GOT3 (cell line): ENCODE results near the gene ADCK1.
"Not testable (repeated sequence)": the region's sequence is repeated elsewhere in the genome, so short reads cannot be mapped to it uniquely, and the experiment has no call there.

Experiments
- DNase-seq: peaks from one replicate; lab custom pipeline; 2025; ENCODE audit warnings: mixed read lengths; lab: John Stamatoyannopoulos, UW

Gene ADCK1

DNA sequence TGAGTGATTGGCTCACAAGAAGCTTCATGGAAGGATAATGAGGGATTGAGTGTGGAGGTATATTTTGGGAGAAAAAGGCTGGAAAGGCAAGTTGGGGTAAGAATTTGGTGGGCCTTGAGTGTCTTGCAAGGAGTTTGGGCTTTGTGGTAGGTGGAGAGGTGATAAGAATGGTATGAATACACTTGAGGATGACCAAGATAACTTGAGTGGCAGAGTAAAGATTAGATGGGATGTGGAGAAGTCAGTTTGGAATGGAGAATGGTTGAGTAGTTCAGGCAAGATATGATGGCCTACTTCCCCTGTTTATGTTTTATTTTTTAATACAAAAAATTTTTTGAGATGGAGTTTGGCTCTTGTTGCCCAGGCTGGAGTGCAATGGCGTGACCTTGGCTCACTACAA, 9.1 kb downstream of the ADCK1 start:
- no peak for DNase-seq

DNA sequence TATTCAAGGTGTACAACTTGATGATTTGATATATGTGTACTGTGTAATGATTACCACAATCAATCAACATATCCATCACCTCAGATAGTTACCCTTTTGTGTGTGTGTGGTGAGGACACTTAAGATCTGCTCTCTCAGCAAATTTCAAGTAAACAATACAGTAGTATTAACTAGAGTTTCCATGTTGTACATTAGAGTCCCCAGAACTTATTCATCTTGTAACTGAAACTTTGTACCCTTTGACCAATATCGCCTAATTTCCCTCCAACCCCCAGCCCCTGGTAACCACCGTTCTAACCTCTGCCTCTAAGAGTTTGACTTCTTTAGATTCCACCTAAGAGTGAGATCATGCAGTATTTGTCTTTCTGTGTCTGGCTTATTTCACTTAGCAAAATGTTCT, 12.1 kb downstream of the ADCK1 start:
- no peak for DNase-seq

DNA sequence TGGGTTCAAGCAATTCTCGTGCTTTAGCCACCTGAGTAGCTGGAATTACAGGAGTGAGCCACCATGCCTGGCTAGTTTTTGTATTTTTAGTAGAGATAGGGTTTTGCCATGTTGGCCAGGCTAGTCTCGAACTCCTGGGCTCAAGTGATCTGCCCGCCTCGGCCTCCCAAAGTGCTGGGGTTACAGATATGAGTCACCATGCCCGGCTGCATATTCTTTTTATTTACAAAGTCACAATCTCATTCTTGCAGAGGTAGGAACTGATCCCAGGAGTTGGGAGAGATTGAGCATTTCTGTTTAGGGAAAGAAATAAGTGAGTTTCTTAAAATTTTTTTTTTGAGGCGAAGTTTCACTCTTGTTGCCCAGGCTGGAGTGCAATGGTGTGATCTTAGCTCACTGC, 12.8 kb downstream of the ADCK1 start:
- DNase-seq = not testable (repeated sequence)

DNA sequence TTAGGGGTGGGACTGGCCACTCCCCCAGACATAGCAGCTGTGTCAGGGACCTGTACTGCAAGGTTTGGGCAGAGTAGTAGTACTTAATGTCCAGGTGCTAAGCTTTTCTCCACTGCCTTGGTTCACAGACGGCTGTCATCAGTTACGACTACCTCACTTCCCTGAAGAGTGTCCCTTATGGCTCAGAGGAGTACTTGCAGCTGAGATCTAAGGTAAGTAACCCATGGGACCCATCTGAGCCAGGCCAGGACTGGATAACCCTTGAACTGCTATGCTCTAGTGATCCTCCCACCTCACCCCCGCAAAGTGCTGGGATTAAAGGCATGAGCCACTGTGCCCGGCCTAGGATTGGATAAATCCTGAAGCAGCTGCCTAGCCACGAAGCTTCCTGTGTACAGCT, 22.4 kb downstream of the ADCK1 start:
- DNase-seq = no peak

DNA sequence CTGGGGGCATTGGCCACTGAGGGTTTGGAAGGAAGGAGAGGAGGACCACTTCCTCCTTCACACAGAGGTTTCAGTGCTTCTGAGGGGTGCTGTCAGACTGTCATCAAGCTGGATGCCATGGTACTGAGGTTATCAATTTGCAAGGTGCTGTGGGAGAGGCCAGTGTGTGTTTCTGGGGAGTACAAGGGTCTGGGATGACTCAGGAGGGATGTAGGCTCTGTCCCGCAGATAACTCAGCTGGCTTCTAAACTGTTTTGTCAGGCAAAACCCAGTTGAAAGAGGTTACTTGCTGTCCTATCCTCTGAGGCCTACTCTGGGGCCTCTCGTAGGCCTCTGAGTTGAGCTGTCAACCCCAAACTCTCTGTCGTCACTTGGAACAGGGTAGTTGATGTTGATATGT, 22.8 kb downstream of the ADCK1 start:
- DNase-seq = no peak

DNA sequence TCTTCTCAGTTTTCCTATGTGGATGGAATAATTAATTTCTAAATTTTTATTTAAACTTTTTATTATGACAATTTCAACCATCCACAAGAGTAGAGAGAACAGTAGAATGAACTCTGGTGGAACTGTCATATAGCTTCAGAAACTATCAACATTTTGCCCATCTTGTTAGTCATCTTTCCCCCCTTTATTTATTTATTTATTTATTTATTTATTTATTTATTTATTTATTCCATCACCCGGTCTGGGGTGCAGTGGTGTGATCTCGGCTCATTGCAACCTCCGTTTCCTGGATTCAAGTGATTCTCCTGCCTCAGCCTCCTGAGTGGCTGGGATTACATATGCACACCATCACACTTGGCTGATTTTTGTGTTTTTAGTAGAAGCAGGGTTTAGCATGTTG, 23.5 kb downstream of the ADCK1 start:
- no peak for DNase-seq

DNA sequence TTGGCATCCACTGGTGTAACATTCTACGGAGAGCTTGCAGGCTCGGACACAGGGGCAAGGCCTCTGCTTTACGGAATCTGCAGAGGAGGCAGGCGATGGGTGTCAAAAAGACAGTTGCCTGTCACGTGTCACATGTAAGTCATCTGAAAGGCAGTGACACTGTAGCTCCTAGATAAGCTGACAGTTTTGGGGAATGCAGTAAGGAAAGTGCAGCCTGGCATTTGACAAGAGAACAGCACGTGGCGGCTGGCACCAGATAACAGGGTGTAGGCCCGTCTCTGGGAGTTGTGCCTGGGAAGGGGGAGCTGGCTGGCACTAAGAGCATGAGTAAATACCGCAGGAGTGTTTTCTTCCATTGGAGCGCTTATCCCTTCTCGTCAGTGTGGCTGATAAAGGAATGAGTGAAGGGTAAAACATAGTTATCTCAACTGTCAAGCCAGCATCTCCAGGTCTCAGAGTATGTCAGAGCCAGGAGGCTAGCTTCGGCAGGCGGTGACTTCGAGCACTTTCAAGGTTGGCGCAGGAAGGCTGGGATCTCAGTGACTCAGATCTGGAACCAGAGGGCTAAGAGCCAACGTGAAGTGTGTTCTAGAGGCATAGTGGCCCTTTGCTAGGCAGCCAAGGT, 26.1 kb downstream of the ADCK1 start:
- no peak for DNase-seq

DNA sequence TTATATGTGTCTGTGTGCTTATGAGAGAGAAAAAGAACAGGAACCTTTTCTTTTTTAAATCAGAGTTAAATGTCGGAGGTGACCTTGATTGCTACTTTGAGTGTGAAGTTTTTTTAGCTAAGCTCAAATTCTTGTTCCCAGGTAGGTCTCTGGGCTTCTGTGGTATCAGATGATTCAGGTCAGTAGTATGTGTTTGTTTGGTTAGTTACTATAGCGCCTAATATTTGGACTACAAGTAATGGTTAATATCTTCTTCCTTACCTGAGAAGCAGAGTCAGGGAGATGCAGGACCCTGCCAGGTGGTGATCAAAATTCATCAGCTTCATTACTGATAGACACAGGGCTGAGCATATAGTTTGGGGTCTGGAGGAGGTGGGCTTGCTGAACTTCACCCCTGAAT, 30.8 kb downstream of the ADCK1 start:
- no peak for DNase-seq

DNA sequence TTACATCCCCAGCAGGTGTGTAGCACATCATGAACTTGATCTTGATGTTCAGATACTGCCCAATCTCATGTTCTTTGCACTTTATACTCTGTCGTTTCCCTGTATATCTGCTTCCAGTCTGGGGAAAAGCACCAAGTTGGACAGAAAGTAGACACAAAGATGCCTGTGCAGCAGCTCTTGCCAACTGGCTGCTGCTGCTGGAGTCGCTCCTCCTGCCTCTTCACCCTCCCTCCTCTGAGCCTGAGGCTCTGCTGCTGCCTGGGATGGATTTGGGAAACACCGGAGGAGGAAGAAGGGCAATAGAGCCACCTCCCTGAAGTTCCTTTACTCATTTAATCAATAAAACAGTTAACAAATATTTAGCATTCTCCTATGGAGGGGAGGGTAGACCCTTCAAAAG, 32.4 kb downstream of the ADCK1 start:
- DNase-seq = no peak

DNA sequence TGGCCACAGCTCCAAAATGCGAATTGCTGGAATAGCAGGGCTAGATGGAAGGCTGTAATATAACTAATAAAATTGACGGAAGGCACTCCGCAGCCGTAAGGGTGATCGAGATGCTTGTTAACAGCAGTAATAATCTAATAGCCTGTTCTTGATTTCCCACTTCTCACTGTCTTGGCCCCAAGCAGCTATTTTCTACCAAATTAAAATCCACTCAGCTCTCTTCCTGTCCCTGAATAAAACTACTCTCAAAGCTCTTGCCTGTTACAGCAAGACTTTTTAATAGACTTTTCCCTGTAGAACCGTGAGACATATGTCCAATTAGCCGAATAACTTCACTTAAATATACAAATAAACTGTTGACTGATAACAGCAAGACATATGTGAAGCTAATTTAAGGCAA, 38.0 kb downstream of the ADCK1 start:
- DNase-seq = no peak

DNA sequence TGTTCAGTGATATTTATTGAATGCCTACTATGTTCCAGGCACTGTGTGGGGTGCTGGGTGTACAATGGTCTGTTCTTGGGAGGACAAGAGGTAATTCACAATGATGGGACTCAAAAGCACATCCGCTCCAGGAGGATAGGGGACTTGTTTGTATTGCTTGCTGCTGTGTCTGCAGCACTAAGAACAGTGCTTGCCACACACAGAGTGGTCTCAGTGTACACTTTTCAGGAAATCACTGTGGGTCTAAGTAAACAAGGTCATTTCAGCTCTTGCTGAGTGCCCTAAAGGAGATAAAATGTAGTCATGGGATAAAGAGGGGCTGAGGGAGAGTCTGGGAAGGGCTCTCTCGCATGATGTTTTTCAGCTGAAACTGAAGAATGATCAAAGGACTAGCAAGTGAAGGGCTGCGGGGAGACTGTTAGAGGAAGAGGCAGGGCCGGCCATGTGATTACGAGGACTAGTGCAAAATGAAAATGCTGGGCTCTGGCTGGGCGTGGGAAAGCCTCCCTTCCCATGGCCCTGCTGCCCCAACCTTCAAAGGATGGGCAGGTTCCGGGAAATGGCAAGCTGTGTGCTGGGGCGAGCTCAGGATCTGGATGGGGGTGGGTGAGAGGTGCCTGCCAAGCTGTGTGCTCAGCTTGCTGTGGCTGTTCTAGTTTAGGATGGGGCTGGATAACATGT, 39.1 kb downstream of the ADCK1 start:
- no peak for DNase-seq

DNA sequence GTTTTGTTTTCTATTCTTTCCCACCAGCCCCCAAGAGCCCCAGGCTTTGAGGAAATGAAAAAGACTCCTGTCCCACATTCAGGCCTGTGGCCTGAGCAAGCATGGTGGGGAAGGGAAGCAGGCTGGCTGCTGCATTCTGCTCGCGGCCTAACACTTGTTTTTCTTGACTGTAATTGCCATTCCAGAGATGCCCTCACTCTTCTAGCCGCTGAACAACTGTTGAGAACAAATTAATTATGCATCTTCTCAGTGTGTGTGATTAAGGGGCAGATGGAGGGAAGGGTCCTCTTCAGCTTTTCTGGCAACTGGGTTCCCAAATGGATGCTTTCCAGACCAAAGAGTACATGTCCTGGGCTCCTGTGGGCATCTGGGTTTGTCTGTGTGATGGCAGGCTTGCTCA, 43.3 kb downstream of the ADCK1 start:
- DNase-seq = no peak

DNA sequence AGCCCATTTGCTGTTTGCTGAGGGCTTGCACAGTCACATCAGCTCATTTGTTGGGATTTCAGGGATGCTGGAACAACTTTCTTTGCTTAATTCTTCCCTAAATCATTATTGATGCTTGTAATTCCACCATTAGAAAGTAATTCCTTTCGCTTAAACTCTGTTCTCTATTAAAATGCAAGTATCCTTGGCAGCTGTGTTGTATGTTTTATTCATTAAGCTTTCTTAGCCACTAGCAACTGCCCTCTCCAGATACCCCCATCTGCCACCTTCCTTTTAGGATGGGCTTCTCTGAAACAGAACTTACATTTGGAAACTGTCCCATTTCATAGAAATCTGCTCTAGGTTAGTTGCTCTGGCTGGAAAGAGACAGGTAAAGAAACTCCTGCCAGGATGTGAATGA, 43.7 kb downstream of the ADCK1 start:
- DNase-seq = no peak

DNA sequence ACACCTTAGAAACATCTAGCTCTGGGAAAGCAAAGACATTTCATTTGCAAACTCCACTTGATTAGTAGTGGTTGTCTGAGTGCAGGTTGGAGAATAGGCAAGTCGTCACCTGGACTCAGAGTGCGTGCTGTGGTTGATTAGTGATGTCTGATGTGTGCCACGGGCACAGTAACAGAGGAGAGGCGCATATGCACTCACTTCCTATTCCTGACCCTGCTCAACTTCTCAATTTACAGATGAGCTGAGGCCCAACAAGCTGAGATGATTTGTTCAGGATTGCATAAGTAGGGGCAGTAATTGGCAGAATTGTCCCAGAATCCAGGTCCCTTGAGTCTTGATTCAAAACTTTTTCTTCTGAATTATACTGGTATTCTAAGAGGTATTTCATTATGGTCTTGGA, 44.9 kb downstream of the ADCK1 start:
- DNase-seq = no peak

DNA sequence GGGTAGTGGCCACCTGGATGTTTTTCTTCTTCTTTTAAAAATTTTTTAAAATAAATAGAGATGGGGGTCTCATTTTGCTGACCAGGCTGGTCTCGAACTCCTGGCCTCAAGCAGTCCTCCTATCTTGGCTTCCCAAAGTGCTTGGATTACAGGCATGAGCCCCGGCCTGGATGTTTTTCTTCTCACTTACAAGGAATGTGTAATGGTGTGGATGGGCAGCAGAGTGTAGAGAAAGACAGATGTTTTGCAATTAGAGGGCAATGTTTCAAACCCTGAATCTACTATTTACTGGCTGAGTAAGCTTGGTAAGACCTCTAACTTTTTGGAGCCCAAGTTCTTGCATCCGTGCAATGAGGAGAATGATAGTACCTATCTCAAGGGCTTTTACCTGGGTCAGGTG, 48.1 kb downstream of the ADCK1 start:
- no peak for DNase-seq

DNA sequence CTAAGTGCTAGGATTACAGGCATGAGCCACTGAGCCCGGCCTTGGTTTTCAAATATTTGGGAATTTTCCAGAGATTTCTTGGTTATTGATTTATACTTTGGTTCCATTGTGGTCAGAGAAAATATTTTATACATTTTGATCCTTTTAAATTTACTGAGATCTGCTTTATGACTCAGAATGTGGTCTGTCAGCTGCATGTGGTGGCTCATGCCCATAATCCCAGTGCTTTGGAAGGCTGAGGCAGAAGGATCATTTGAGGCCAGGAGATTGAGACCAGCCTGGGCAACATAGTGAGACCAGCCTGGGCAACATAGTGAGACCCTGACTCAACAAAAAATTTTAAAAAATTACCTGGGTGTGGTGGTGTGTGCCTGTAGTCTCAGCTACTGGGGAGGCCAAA, 49.8 kb downstream of the ADCK1 start:
- no peak for DNase-seq

DNA sequence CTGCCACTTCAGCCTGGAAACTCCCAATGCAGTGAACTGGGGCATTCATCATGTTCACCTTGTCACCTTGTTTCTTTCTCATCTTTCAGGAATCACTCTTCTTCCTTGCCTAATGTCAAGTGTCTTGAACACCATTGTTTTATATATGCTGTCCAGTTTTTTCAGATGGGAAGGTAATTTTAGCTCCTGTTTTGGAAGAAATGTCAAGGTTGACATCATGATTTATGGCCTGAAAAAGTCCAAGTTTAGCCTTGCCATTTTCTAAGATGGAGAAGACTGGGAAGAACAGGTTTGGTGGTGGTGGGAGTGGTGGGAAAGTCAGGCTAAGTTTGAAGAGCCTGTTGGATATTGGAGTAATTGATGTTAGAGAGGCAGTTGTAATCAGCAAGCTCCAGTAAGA, 54.0 kb downstream of the ADCK1 start:
- DNase-seq = no peak

DNA sequence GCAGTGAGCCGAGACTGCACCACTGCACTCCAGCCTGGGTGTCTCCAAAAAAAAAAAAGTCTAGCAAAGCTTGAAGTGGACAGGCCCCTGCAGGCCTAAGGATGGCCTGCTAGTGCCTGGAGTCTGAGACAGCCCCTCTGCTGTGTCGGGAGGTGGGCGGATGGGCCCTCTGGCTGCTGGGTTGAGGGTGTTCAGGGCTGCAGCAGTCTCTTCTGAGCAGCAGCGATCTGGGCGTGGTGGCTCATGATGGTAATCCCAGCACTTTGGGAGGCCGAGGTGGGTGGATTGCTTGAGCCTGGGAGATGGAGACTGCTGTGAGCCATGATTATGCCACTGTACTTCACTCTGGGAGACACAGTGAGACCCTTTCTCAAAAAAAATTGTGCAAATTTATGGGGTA, 57.0 kb downstream of the ADCK1 start:
- DNase-seq = no peak

DNA sequence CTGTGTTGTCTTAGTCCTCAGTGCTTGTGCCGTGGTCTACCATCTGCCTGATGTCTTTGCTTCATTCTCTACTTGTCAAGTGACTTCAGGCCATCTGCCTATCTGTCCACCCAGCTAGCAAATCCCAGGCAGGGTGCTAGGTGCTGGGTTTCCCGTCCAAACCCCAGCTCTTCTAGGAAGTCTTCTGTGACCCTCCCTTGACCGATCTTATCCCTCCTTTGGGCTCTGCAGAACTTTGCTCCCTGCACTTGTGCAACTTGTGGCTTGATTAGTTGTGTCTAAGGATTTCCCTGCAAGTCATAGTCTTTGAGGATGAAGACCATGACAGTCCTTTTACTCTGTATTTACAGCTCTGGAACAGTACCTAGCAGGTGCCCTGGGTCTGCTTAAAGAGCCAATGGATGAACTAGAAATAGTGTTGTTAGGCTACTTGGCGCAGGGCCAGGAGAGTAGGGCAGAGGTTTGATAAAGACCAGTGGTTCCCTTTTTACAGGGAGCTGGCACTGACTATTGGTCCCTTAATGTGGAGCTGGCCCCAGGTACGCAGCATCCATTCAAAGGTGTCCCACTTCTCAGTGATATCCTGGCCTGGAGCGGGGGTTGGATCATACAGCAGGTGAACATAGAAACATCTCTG, 60.1 kb downstream of the ADCK1 start:
- no peak for DNase-seq

DNA sequence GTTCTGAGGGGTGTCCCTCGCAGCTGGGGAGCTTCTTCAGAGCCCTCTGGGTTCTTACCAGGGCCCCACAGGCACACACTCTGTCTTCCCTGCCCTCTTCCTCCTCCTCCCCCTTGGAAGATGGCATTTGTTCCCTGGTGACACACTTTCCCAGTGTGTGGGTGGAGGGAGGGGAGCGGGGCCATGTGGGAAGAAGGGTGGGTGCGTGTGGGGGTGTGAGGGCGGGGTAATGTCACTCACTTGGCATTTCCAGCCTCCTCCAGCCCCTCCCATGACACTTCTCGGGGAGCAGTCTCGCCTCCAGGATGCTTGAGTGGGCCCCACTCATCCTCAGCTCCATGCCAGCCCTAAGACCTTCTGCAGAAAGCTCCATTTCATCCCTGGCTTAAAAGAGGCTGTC, 61.3 kb downstream of the ADCK1 start:
- DNase-seq = no peak

DNA sequence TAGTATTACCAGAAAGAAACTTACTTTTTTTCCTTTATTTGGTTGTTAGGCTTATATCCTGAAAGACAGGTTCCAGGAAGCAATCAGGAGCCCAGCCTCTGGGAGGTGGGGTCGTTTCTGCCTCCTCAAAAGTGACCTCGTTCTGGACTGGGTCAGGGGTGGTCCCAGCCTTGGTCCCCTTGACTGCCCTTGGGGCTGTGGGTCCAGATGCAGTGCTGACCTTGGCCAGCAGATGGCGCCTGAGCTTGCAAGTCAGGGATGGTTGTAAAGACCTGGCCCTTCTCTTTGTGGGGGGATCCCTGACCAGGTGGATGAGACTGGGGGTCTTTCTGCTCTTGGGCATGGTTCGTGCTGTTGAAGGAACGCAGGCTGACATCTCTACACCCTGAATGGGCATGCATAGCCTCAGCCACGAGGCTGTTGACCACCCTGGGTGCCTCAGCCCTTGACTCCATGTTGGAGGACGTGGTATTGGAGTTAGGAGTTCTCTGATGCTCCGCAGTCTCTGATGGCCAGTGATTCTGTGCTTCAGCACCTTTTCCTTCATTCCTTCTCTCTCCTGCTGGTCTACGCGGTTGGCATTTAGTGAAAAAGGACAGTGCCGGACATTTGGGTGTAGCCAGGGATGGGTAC, 62.4 kb downstream of the ADCK1 start:
- DNase-seq = no peak

DNA sequence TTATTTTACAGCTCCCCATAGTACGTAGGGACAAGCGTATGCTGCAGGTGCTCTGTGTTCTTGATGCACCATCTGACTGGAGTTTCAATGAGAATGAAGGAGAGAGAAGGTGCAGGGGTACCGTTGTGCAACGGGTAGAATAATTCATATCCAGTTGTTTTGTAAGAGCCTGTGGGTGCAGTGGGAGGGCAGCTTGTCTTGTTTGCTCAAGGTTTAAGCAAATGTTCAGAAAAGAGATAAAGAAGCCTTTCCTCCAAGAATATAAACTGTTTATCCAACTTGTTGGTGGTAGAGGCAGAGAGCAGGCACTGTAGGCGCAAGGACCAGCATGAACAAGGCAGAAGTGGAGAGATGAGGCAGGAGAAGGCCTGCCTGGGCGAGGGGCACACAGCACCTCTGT, 64.2 kb downstream of the ADCK1 start:
- DNase-seq = no peak

DNA sequence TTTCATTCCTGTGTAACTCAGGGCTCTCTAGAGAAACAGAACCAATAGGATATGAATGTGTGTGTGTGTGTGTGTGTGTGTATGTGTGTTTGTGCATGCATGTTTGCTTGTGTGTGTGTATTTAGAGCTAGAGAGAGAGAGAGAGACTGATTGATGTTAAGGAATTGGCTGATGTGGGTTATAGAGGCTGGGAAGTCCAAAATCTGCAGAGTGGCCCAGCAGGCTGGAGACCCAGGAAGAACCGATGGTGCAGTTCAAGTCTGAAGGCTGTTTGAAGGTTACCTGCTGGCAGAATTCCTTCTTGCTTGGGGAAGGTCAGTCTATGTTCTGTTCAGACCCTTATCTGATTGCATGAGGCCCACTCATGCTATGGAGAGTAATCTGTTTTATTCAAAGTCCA, 64.7 kb downstream of the ADCK1 start:
- DNase-seq = no peak
